GM15510 (cell line): ENCODE results near the gene ESPN.

Experiments
- POLR2A ChIP-seq: IDR thresholded peaks from 3 replicates; pipeline ENCODE4 v1.6.1; 2011; ENCODE audit warnings: borderline replicate concordance; ENCODE audit not compliant: insufficient read length; ENCODE audit errors: extremely low read depth

Gene ESPN

GRCh38 chr1:6470132-6471085 is 45.8 kb downstream of the ESPN start:
- no peak for TF ChIP-seq POLR2A

GRCh38 chr1:6471086-6471969 is 46.8 kb downstream of the ESPN start:
- TF ChIP-seq POLR2A = no peak

- TF ChIP-seq POLR2A = no peak
Observed at GRCh38 chr1:6471970-6472368, 47.4 kb downstream of the ESPN start.

GRCh38 chr1:6472391-6472790 is 47.8 kb downstream of the ESPN start:
- TF ChIP-seq POLR2A = no peak

GRCh38 chr1:6473156-6473555 is 48.6 kb downstream of the ESPN start:
- TF ChIP-seq POLR2A = no peak

GRCh38 chr1:6473974-6474814 is 49.6 kb downstream of the ESPN start:
- TF ChIP-seq POLR2A = no peak

- no peak for TF ChIP-seq POLR2A
Observed at GRCh38 chr1:6474815-6475282, 50.3 kb downstream of the ESPN start.

- TF ChIP-seq POLR2A = no peak
Observed at GRCh38 chr1:6475381-6476133, 51.0 kb downstream of the ESPN start.

GRCh38 chr1:6476483-6476882 is 51.9 kb downstream of the ESPN start:
- no peak for TF ChIP-seq POLR2A

GRCh38 chr1:6477039-6477820 is 52.7 kb downstream of the ESPN start:
- TF ChIP-seq POLR2A = no peak

GRCh38 chr1:6481820-6482219 is 57.2 kb downstream of the ESPN start:
- TF ChIP-seq POLR2A = no peak

- no peak for TF ChIP-seq POLR2A
Observed at GRCh38 chr1:6483017-6483760, 58.6 kb downstream of the ESPN start.
